ENCODE results near the gene GRIA4.
A peak's percentile ranks its signal among the peaks of the same experiment; 100 is the strongest.

The GRIA4 gene

GRCh38 chr11:106021181-106021966 is 411.5 kb downstream of the GRIA4 start:
- no peak for DNase-seq

- DNase-seq = peak; percentile 96
Observed at GRCh38 chr11:106021967-106022794, 412.3 kb downstream of the GRIA4 start, which contains the start of gene MSANTD4. TSS of gene MSANTD4 (minus strand) at chr11:106022240. CDS start at chr11:106010917, 11,323 bp downstream.

- DNase-seq = no peak
Observed at GRCh38 chr11:106022795-106023275, 413.0 kb downstream of the GRIA4 start.

- no peak for DNase-seq
Observed at GRCh38 chr11:106030609-106031008, 420.7 kb downstream of the GRIA4 start.

GRCh38 chr11:106031202-106031810 is 421.4 kb downstream of the GRIA4 start:
- DNase-seq = no peak
